OCI-M2 (cell line): ENCODE measurements around the gene TAPBPL.
"Not testable (repeated sequence)": the region's sequence is repeated elsewhere in the genome, so short reads cannot be mapped to it uniquely, and the experiment has no call there.

Experiments used
- DNase-seq: peaks from one replicate; lab custom pipeline; 2025; ENCODE audit not compliant: unreplicated experiment; lab: John Stamatoyannopoulos, UW

The TAPBPL gene

GRCh38 chr12:6462234-6462995 lies 10.6 kb downstream of the TAPBPL start:
- DNase-seq = no peak

- no peak for DNase-seq
These were observed 11.4 kb downstream of the TAPBPL start for GRCh38 chr12:6463216-6463615.

GRCh38 chr12:6463858-6464257 lies 12.0 kb downstream of the TAPBPL start:
- no peak for DNase-seq

GRCh38 chr12:6464531-6464930 lies 12.7 kb downstream of the TAPBPL start:
- no peak for DNase-seq

- no peak for DNase-seq
These were observed 13.8 kb downstream of the TAPBPL start for GRCh38 chr12:6465467-6466183.

- DNase-seq = no peak
These were observed 14.3 kb downstream of the TAPBPL start for GRCh38 chr12:6466184-6466573.

GRCh38 chr12:6466751-6467150 lies 14.9 kb downstream of the TAPBPL start:
- not testable (repeated sequence) for DNase-seq

GRCh38 chr12:6467571-6468282 lies 15.9 kb downstream of the TAPBPL start:
- DNase-seq = not testable (repeated sequence)

GRCh38 chr12:6468283-6468575 lies 16.4 kb downstream of the TAPBPL start:
- DNase-seq = no peak

- no peak for DNase-seq
These were observed 17.2 kb downstream of the TAPBPL start for GRCh38 chr12:6469092-6469491.

- DNase-seq = no peak
These were observed 17.9 kb downstream of the TAPBPL start for GRCh38 chr12:6469609-6470374.

- DNase-seq = peak; percentile 90
These were observed 18.7 kb downstream of the TAPBPL start, which contains the start of gene VAMP1 for GRCh38 chr12:6470375-6471163. Gene VAMP1 (minus strand): TSS chr12:6470677. CDS start chr12:6470531, 146 bp downstream.

- DNase-seq = no peak
These were observed 20.1 kb downstream of the TAPBPL start for GRCh38 chr12:6471989-6472360.

- no peak for DNase-seq
These were observed 20.6 kb downstream of the TAPBPL start for GRCh38 chr12:6472491-6472890.

GRCh38 chr12:6475233-6475975 lies 23.6 kb downstream of the TAPBPL start:
- not testable (repeated sequence) for DNase-seq

GRCh38 chr12:6476489-6476888 lies 24.6 kb downstream of the TAPBPL start:
- no peak for DNase-seq

GRCh38 chr12:6477601-6478377 lies 25.9 kb downstream of the TAPBPL start:
- DNase-seq = not testable (repeated sequence)

GRCh38 chr12:6478416-6478815 lies 26.6 kb downstream of the TAPBPL start:
- no peak for DNase-seq

GRCh38 chr12:6488240-6488639 lies 36.4 kb downstream of the TAPBPL start:
- no peak for DNase-seq
